Muscle layer of colon (tissue), 2 donors: ENCODE measurements around the gene TKT.
"Not testable (repeated sequence)": the region's sequence is repeated elsewhere in the genome, so short reads cannot be mapped to it uniquely, and the experiment has no call there.

Experiments
- H3K27ac ChIP-seq: one replicate; pipeline ENCODE4 v1.7.0; 2013; ENCODE audit warnings: low read depth, mild to moderate bottlenecking, low read length, moderate library complexity
- H3K27me3 ChIP-seq, 2 donors: one replicate each; pipeline ENCODE4 v1.7.0; 2013; ENCODE audit warnings: low read length in 2 of 2, mild to moderate bottlenecking in 2 of 2; ENCODE audit not compliant: insufficient read depth in 2 of 2, control insufficient read depth in 1 of 2
- H3K36me3 ChIP-seq: one replicate; pipeline ENCODE4 v1.7.0; 2013; ENCODE audit warnings: mild to moderate bottlenecking, low read length; ENCODE audit not compliant: insufficient read depth
- H3K4me1 ChIP-seq: one replicate; pipeline ENCODE4 v1.7.0; 2013; ENCODE audit warnings: mild to moderate bottlenecking, low read length; ENCODE audit not compliant: insufficient read depth
- H3K4me3 ChIP-seq, 2 donors: one replicate each; pipeline ENCODE4 v1.7.0; 2013; ENCODE audit warnings: low read length in 2 of 2, low read depth in 1 of 2, mild to moderate bottlenecking in 1 of 2, moderate library complexity in 1 of 2
- H3K9ac ChIP-seq: one replicate; pipeline ENCODE4 v1.7.0; 2013; ENCODE audit warnings: low read length
- H3K9me3 ChIP-seq: one replicate; pipeline ENCODE4 v1.7.0; 2013; ENCODE audit warnings: mild to moderate bottlenecking, low read length
- donor health status: abdominal sarcoma.
- donor health status: Adenocarcinoma of cecum.

Gene TKT

DNA sequence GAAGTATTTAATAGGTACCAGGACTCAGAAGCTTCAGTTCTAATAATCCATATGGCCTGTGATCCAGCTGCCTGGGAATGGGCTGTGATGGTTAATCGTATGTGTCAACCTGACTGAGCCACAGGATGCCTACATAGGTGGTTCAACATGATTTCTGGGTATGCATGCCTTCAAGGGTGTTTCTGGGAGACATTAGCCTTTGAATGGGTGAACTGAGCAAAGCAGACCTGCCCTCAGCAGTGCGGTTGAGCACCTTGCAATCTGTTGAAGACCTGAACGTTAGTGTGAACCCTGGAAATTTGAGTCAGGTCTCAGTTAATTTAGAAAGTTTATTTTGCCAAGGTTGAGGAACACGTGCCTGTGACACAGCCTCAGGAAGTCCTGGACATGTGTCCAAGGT is 22.8 kb upstream of the TKT start:
- H3K27ac ChIP-seq = no peak overlapping the region
- H3K27me3 ChIP-seq = no peaks in the 10 kb centered on the region
- no peak overlapping the region for H3K4me3 ChIP-seq
- H3K9ac ChIP-seq = no peak overlapping the region
- H3K36me3 ChIP-seq = peaks cover 6% of the 10 kb centered on the region
- no peaks in the 10 kb centered on the region for H3K9me3 ChIP-seq
- H3K4me1 ChIP-seq = no peaks in the 10 kb centered on the region

DNA sequence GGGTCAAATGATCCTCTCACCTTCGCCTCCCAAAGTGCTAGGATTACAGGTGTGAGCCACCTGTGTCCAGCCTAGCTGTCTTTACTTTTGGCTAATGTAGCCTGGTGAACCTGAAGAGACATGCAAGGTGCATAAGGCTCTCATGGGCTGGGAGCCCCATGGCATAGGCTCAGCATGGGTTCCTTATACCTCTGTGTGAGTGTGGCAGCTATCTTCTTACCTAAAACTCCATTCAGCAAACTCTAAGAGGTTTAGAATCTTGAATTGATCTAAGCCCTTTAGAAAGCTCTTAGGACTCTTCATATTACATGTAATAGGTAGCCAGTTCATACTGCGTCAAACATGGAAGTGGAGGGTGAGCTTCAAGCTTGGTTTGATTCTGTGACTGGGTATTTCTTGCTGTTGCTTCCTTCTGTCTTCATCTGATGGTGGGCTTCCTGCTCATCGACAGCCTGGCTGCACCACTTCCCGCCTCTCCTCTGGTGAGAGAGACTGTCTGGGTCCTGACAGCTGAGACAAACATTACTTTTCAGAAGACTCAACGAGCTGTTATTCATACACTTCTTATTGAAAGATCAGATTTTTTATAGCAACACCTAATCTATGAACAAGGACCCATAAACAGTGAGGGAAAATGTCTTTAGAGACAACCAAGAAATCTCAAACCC is 19.2 kb upstream of the TKT start:
- Histone ChIP-seq H3K9me3 (no peaks in the 10 kb centered on the region), H3K27ac (no peak overlapping the region), H3K36me3 (no peaks in the 10 kb centered on the region), H3K4me3 (no peak overlapping the region), H3K27me3 (no peaks in the 10 kb centered on the region), H3K9ac (no peak overlapping the region), H3K4me1 (peaks cover 9% of the 10 kb centered on the region)

DNA sequence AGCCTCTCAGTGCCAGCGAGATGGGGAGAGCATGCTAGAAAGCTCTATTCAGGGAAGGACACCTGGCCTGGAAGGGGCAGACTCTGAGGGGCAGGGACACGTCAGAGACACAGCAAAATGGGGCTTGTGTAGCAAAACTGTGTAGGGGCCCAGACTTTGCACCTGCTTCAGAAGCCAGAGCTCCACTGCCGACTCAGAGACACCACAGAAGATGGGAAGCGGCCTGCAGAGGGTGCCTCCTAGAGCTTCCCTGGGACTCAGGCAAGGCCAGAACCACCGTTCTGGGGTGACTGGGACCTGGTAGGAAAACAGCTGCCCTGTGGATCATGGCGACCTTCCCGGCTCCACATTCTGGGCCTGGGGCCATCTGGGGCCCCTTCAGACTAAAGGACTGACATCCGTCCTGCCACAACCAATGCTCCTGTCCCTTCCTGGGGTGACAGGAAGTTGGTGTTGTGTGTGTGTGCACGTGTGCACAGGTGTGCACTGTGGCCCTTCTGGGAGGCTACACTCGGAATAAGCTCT is 17.4 kb upstream of the TKT start:
- no peak overlapping the region for H3K27ac ChIP-seq
- H3K27me3 ChIP-seq = no peaks in the 10 kb centered on the region

DNA sequence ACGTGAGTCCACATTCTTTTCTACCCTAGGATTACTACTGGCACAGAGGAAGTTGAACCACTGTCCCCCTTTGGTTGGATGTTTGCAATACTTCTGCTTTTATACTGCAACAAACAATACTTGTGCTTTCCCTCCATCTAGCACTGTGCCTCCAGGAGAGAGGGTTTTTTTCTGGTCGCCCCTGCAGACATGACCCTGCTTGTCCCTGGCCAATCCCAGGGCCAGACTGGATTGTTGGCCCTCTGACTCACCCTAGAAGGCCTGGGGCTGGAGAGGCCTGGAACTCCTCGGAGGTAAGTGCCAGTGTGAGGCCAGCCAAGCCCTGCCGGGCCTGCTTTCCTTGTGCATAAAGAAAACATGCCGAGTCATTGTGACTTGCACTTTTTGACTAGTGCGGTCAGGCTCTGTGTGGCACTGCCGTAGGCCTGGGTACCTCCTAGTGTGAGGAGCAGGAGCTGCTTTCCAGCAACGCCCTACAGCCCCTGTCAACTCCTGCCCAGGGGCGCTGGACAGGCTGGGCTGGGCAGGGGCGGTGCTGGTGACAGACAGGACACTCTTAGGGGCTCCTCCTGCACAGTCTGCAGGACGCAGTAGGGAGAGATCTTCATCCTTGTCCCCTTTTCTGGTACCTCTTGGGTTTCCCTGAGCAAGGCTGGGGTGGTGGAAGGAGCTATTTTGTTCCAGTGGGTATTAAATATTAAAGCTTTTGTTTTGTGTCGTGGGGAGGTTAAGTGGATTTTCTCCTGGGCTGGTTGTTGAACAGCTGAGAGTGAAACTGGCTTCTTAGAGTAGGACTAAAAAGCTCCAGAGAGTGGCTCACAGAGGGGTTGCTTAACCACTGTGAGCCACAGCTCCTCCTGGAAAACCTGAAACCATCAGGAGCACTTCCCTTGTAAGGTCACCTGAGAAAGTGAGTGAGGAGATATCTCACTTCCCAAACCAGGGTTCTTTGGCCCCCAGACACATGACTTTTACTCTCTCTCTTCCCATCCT is 14.4 kb upstream of the TKT start:
- no peaks in the 10 kb centered on the region for H3K9me3 ChIP-seq
- peak overlapping the region in 1 of 2 donors; percentile 26 for H3K4me3 ChIP-seq
- H3K4me1 ChIP-seq = peaks cover 17% of the 10 kb centered on the region
- peak overlapping the region; percentile 86 for H3K27ac ChIP-seq
- H3K9ac ChIP-seq = peak overlapping the region; percentile 42
- no peaks in the 10 kb centered on the region for H3K27me3 ChIP-seq
- no peaks in the 10 kb centered on the region for H3K36me3 ChIP-seq

More for the DNA sequence above, 17.4 kb upstream of the TKT start:
- no peak overlapping the region for H3K4me3 ChIP-seq
- H3K9ac ChIP-seq = no peak overlapping the region
- peaks cover 17% of the 10 kb centered on the region for H3K4me1 ChIP-seq
- H3K36me3 ChIP-seq = no peaks in the 10 kb centered on the region
- no peaks in the 10 kb centered on the region for H3K9me3 ChIP-seq

DNA sequence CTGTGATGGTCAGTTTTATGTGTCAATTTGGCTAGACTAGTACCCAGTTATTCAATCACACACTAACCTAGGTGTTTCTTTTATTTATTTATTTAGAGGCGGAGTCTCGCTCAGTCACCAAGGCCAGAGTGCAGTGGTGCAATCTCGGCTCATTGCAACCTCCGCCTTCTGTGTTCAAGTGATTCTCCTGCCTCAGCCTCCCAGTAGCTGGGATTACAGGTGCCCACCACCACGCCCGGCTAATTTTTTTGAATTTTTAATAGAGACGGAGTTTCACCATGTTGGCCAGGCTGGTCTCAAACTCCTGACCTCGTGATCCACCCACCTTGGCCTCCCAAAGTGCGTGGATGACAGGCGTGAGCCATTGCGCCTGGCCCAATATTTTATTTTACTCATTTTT is 13.4 kb upstream of the TKT start:
- not testable (repeated sequence) for H3K27me3 ChIP-seq, H3K36me3 ChIP-seq, H3K9me3 ChIP-seq, H3K4me3 ChIP-seq
- peak overlapping the region; percentile 86 for H3K27ac ChIP-seq
- peak overlapping the region; percentile 42 for H3K9ac ChIP-seq
- peaks cover 17% of the 10 kb centered on the region for H3K4me1 ChIP-seq

DNA sequence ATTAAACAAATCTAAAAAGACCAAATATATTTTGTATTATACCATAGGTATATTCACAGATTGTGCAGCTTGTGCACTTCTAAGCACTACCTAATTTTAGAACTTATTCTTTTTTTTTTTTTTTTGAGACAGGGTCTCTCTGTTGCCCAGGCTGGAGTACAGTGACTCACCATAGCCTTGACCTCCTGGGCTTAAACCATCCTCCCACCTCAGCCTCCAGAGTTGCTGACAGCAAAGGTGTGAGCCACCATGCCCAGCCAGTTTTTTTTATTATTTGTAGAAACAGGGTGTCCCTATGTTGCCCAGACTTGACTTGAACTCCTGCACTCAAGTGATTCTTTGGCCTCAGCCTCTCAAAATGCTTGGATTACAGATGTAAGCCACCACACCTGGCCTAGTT is 11.9 kb upstream of the TKT start:
- Histone ChIP-seq H3K27me3 (no peaks in the 10 kb centered on the region), H3K27ac (no peak overlapping the region), H3K9ac (no peak overlapping the region)

DNA sequence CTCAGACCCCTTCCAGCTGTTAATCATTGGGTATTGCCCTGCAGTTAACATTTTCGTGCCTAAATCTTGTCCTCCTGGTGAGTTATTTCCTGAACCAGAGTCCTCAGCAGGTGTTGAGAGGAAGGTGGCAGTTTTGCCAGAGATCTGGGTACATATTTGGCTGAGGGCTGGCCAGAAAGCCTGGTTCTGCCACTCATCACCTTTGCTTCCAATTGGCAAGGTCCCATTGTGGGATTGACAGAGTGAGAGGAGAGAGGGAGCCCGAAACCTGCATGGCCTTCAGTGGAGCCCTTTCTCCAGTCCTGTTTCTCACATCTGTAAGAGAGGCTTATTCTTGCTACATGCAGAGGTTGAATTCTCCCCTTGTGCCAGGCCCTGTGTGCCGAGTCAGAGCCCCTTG is 8.9 kb upstream of the TKT start:
- Histone ChIP-seq H3K9ac (no peak overlapping the region), H3K27ac (no peak overlapping the region)

More for the DNA sequence above, 11.9 kb upstream of the TKT start:
- H3K36me3 ChIP-seq = no peaks in the 10 kb centered on the region
- peaks cover 17% of the 10 kb centered on the region for H3K4me1 ChIP-seq
- no peaks in the 10 kb centered on the region for H3K9me3 ChIP-seq
- no peak overlapping the region for H3K4me3 ChIP-seq

DNA sequence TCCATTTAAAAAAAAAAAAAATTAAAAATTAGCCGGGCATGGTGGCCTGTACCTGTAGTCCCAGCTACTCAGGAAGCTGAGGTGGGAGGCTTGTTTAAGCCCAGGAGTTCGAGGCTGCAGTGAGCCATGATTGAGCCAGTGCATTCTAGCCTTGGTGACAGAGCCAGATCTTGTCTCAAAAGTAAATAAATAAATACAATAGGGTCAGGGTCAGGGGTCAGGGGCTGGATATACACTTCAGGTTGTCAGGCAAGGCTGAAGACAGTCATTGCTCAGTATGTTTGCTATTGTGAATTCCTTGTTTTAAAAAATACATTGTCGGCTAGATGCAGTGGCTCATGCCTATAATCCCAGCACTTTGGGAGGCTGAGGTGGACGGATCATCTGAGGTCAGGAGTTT is 8.1 kb upstream of the TKT start:
- Histone ChIP-seq H3K4me1 (no peaks in the 10 kb centered on the region), H3K27me3 (no peaks in the 10 kb centered on the region), H3K36me3 (no peaks in the 10 kb centered on the region), H3K9me3 (no peaks in the 10 kb centered on the region), H3K27ac (no peak overlapping the region), H3K4me3 (no peak overlapping the region), H3K9ac (no peak overlapping the region)

More for the DNA sequence above, 8.9 kb upstream of the TKT start:
- Histone ChIP-seq H3K4me1 (peaks cover 5% of the 10 kb centered on the region), H3K9me3 (no peaks in the 10 kb centered on the region), H3K36me3 (no peaks in the 10 kb centered on the region), H3K27me3 (no peaks in the 10 kb centered on the region), H3K4me3 (no peak overlapping the region)

DNA sequence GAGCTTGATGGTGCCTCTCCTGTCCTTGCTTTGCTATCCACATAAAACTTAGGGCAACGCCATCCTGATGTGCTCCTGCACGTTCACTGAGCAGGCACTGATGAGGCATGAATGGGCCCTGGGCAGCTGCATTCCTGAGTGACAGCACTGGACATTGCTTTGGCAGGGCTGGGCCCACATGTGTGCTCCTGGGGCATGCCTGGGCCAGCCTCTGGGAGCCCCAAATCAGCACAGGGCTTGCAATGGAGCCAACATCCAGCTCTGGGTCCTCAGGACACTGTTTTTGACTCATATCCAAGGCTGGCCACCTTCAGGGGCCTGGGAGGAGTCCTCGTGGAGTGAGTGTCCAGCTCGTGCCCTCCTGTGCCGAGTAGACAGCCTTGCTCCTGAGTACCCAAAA is 5.9 kb upstream of the TKT start:
- Histone ChIP-seq H3K27me3 (no peaks in the 10 kb centered on the region), H3K4me1 (no peaks in the 10 kb centered on the region), H3K9ac (no peak overlapping the region), H3K27ac (no peak overlapping the region), H3K36me3 (no peaks in the 10 kb centered on the region), H3K4me3 (no peak overlapping the region), H3K9me3 (no peaks in the 10 kb centered on the region)

DNA sequence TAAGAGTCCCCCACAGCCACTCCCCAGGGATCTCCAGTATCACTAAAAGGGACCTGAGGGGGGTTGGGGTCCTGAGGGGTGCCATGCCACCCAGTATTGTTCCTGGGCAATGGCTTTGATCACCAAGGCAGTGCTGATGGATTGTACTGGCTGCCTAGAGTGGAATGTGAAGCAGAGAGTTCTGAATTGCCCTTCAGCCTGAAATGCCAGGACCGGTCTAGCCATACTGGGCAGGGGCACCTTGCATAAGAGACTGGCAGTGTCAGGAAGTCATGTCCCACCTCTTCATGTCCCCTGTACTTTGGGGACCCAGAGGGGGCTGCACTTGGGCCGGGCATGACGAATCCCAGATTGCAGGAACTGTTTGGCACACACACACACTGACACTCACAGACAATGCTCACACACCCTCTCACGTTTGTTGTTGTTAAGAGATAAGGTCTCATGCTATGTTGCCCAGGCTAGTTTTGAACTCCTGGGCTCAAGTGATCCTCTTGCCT is 4.5 kb upstream of the TKT start:
- Histone ChIP-seq H3K36me3 (no peaks in the 10 kb centered on the region), H3K27ac (no peak overlapping the region), H3K9me3 (no peaks in the 10 kb centered on the region), H3K9ac (no peak overlapping the region), H3K4me1 (peaks cover 4% of the 10 kb centered on the region), H3K4me3 (no peak overlapping the region), H3K27me3 (no peaks in the 10 kb centered on the region)

DNA sequence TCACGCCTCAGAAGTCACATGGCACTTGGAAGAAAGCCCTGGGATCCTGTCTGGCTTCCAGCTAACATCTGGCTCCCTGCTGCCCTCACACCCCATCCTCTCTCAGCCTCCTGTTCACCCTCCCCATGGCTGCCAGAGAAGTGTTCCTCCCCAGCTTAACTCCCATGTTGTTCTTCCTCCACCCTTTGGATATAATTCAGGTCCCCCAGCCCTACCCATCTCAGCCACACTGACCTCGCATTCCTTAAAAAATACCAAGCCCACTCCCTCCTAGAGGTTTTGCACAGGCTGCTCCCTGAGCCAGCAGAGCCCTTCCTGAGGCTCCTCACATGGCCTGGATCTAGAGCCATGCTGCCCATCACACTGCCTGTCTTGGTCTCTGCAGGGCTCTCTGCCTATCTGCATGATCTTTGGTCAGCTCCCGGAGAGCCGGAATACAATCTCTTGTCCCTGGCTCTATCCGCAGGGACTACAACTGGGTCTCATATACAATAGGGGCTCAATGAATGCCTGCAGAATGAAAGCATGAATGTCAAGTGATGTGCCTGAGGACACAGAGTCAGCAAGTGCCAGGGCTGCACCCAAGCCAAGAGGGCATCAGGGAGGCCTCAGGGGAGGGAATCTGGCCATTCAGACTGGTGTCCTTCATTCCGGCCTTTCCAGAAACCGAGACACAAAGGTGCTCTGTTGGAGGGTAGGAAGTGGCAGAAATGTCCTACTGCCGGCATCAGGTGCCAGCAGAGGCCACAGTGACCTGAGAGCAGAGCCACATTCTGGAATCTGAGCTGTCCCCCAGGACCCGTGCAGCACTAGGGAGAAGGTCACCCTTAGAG is 3.8 kb upstream of the TKT start:
- peaks cover 4% of the 10 kb centered on the region for H3K4me1 ChIP-seq
- H3K27ac ChIP-seq = no peak overlapping the region
- H3K9me3 ChIP-seq = no peaks in the 10 kb centered on the region
- no peaks in the 10 kb centered on the region for H3K27me3 ChIP-seq
- no peak overlapping the region for H3K9ac ChIP-seq
- no peak overlapping the region for H3K4me3 ChIP-seq
- H3K36me3 ChIP-seq = no peaks in the 10 kb centered on the region
